H9 (cell line): ENCODE results near the gene KAZN. TPM values are rescaled to one million over a fixed set of nuclear protein-coding genes. Genes with fewer than 3 reads are reported as not detected.

Source experiments
- DNase-seq: peaks from one replicate; pipeline ENCODE4 v3.0.0-alpha.2; 2017
- H2AFZ ChIP-seq: one replicate; pipeline ENCODE4 v1.6.1; 2013; ENCODE audit warnings: mild to moderate bottlenecking, low read length, control low read depth, moderate library complexity
- H2AK5ac ChIP-seq: 2 replicates; pipeline ENCODE4 v1.6.1; 2013; ENCODE audit warnings: low read length, control low read depth, mixed read lengths; ENCODE audit not compliant: insufficient read length
- H2BK120ac ChIP-seq: one replicate; pipeline ENCODE4 v1.6.1; 2013; ENCODE audit warnings: low read depth, mild to moderate bottlenecking, low read length, control low read depth, inconsistent platforms; ENCODE audit not compliant: poor library complexity, severe bottlenecking
- H2BK12ac ChIP-seq: 2 replicates; pipeline ENCODE4 v1.6.1; 2013; ENCODE audit warnings: low read length, control low read depth, mixed read lengths, low read depth; ENCODE audit not compliant: insufficient read length
- H2BK15ac ChIP-seq: 2 replicates; pipeline ENCODE4 v1.6.1; 2013; ENCODE audit warnings: low read depth, low read length, control low read depth
- H2BK20ac ChIP-seq: one replicate; pipeline ENCODE4 v1.6.1; 2013; ENCODE audit warnings: low read depth, mild to moderate bottlenecking, low read length, control low read depth, inconsistent platforms; ENCODE audit not compliant: poor library complexity, severe bottlenecking
- H2BK5ac ChIP-seq: 2 replicates; pipeline ENCODE4 v1.6.1; 2013; ENCODE audit warnings: low read length, control low read depth, mixed read lengths; ENCODE audit not compliant: insufficient read length
- H3K14ac ChIP-seq: 2 replicates; pipeline ENCODE4 v1.6.1; 2013; ENCODE audit warnings: low read length, control low read depth; ENCODE audit not compliant: insufficient read depth
- H3K18ac ChIP-seq: 2 replicates; pipeline ENCODE4 v1.6.1; 2013; ENCODE audit warnings: low read depth, mild to moderate bottlenecking, mixed read lengths, low read length, control low read depth; ENCODE audit not compliant: insufficient read length
- H3K23ac ChIP-seq: 2 replicates; pipeline ENCODE4 v1.6.1; 2013; ENCODE audit warnings: low read length, control low read depth, mixed read lengths, low read depth; ENCODE audit not compliant: insufficient read length
- H3K23me2 ChIP-seq: 2 replicates; pipeline ENCODE4 v1.6.1; 2013; ENCODE audit warnings: low read depth, mild to moderate bottlenecking, mixed read lengths, low read length, control low read depth; ENCODE audit not compliant: insufficient read length, poor library complexity, severe bottlenecking
- H3K27ac ChIP-seq: 2 replicates; pipeline ENCODE4 v1.5.1; 2013; ENCODE audit warnings: low read length, control low read depth, mixed read lengths, low read depth; ENCODE audit not compliant: insufficient read length
- H3K27me3 ChIP-seq: 2 replicates; pipeline ENCODE4 v1.6.1; 2013; ENCODE audit warnings: low read length, control low read depth, inconsistent platforms; ENCODE audit not compliant: insufficient read depth
- H3K4ac ChIP-seq: 2 replicates; pipeline ENCODE4 v1.6.1; 2013; ENCODE audit warnings: low read depth, mild to moderate bottlenecking, control low read depth, inconsistent platforms, low read length, moderate library complexity
- H3K4me1 ChIP-seq: 2 replicates; pipeline ENCODE4 v1.6.1; 2013; ENCODE audit warnings: low read length, control low read depth, inconsistent platforms; ENCODE audit not compliant: insufficient read depth
- H3K4me2 ChIP-seq: 2 replicates; pipeline ENCODE4 v1.6.1; 2013; ENCODE audit warnings: low read length, control low read depth, mixed read lengths; ENCODE audit not compliant: insufficient read length, insufficient read depth
- H3K56ac ChIP-seq: 2 replicates; pipeline ENCODE4 v1.6.1; 2013; ENCODE audit warnings: low read depth, mild to moderate bottlenecking, mixed read lengths, low read length, control low read depth; ENCODE audit not compliant: insufficient read length
- H3K79me1 ChIP-seq: 2 replicates; pipeline ENCODE4 v1.6.1; 2013; ENCODE audit warnings: low read depth, mild to moderate bottlenecking, moderate library complexity, low read length, control low read depth, inconsistent platforms; ENCODE audit not compliant: insufficient read depth, poor library complexity, severe bottlenecking
- H3K79me2 ChIP-seq: 2 replicates; pipeline ENCODE4 v1.6.1; 2013; ENCODE audit warnings: low read length, control low read depth, inconsistent platforms; ENCODE audit not compliant: insufficient read depth
- H3K9ac ChIP-seq: 2 replicates; pipeline ENCODE4 v1.6.1; 2013; ENCODE audit warnings: low read length, control low read depth, mixed read lengths; ENCODE audit not compliant: insufficient read length; ENCODE audit errors: extremely low read depth
- H3K9me3 ChIP-seq: one replicate; pipeline ENCODE4 v1.6.1; 2013; ENCODE audit warnings: low read depth, low read length, inconsistent platforms; ENCODE audit not compliant: control insufficient read depth
- H3T11ph ChIP-seq: one replicate; pipeline ENCODE4 v1.6.1; 2013; ENCODE audit warnings: mild to moderate bottlenecking, low read length, control low read depth, inconsistent platforms
- H4K20me1 ChIP-seq: one replicate; pipeline ENCODE4 v1.6.1; 2013; ENCODE audit not compliant: control insufficient read depth, insufficient read length, insufficient read depth
- H4K5ac ChIP-seq: 2 replicates; pipeline ENCODE4 v1.6.1; 2013; ENCODE audit warnings: low read depth, mild to moderate bottlenecking, mixed read lengths, low read length, control low read depth; ENCODE audit not compliant: insufficient read length
- H4K8ac ChIP-seq: replicated peaks from 2 replicates; pipeline ENCODE4 v1.6.1; 2013; ENCODE audit warnings: low read length, control low read depth, mixed read lengths, low read depth; ENCODE audit not compliant: insufficient read length
- H4K91ac ChIP-seq: 2 replicates; pipeline ENCODE4 v1.6.1; 2013; ENCODE audit warnings: low read depth, mild to moderate bottlenecking, moderate library complexity, mixed read lengths, low read length, control low read depth; ENCODE audit not compliant: insufficient read length
- H3K27ac Mint-ChIP-seq, 3 experiments: 2 replicates in 2 of 3; 3 replicates in 1 of 3; pipeline ENCODE4 v1.8.0; 2020 to 2021; ENCODE audit warnings: mixed read lengths in 3 of 3, mild to moderate bottlenecking in 1 of 3, moderate library complexity in 1 of 3
- H3K27me3 Mint-ChIP-seq: 2 replicates; pipeline ENCODE4 v1.8.0; 2021; ENCODE audit warnings: low read depth, mild to moderate bottlenecking, moderate library complexity, mixed read lengths
- H3K36me3 Mint-ChIP-seq, 3 experiments: 2 replicates in 2 of 3; 3 replicates in 1 of 3; pipeline ENCODE4 v1.8.0; 2020 to 2021; ENCODE audit warnings: low read depth in 3 of 3, mixed read lengths in 3 of 3; ENCODE audit not compliant: insufficient read depth in 1 of 3
- H3K4me1 Mint-ChIP-seq, 2 experiments: 2 replicates each; pipeline ENCODE4 v1.8.0; 2020; ENCODE audit warnings: mixed read lengths in 2 of 2
- H3K4me3 Mint-ChIP-seq, 2 experiments: 2 replicates in 1 of 2; 3 replicates in 1 of 2; pipeline ENCODE4 v1.8.0; 2020 to 2021; ENCODE audit warnings: mild to moderate bottlenecking in 2 of 2, mixed read lengths in 2 of 2, moderate library complexity in 1 of 2
- H3K9me3 Mint-ChIP-seq, 2 experiments: 2 replicates in 1 of 2; 3 replicates in 1 of 2; pipeline ENCODE4 v1.8.0; 2020; ENCODE audit warnings: mild to moderate bottlenecking in 2 of 2, mixed read lengths in 2 of 2, moderate library complexity in 1 of 2
- CTCF ChIP-seq: fragments of 200-600 bp; sonication (generic); conservative IDR thresholded peaks from 3 replicates; pipeline ENCODE4 v1.8.0; 2021; ENCODE audit warnings: antibody characterized with exemption, mild to moderate bottlenecking
- WGBS: extraction: QIAGEN DNeasy Blood & Tissue Kit; methylation state at CpG from one replicate; pipeline ENCODE4 v1.1.7; 2013; ENCODE audit warnings: missing lambda C conversion rate, low lambda C conversion rate, mixed read lengths; ENCODE audit not compliant: insufficient read length; ENCODE audit errors: extremely low coverage; 5-methylcytosine and 5-hydroxymethylcytosine counted together
- total RNA-seq: library from RNA; stranded (reverse); gene quantifications from 2 replicates; pipeline ENCODE4 v1.2.1, GENCODE V29; 2021

The KAZN gene
- total RNA-seq, 1 experiment from 2014 or later, result 7.6 TPM

GRCh38 chr1:15099441-15100120 lies 501.1 kb downstream of the KAZN start:
- no peaks in the 10 kb centered on the region; a peak in 1 of 5 replicates for H3K9me3 Mint-ChIP-seq
- H2BK15ac ChIP-seq, result no peak overlapping the region
- H3T11ph ChIP-seq, result no peak overlapping the region
- no peaks in the 10 kb centered on the region for H3K79me2 ChIP-seq
- DNase-seq, result no peak
- no peak for TF ChIP-seq CTCF
- H3K27ac Mint-ChIP-seq, result no peak overlapping the region; a peak in 1 of 7 replicates
- H3K4me1 Mint-ChIP-seq, result peaks cover 17 to 24% of the 10 kb centered on the region in 2 experiments
- no peak overlapping the region for H2BK20ac ChIP-seq
- H3K23ac ChIP-seq, result no peak overlapping the region
- H3K27ac ChIP-seq, result no peak overlapping the region
- H2AK5ac ChIP-seq, result no peak overlapping the region
- no peak overlapping the region for H2BK5ac ChIP-seq
- H2BK12ac ChIP-seq, result no peak overlapping the region
- H3K14ac ChIP-seq, result no peak overlapping the region
- H4K91ac ChIP-seq, result no peak overlapping the region
- H3K27me3 Mint-ChIP-seq, result peaks cover 42% of the 10 kb centered on the region
- H3K36me3 Mint-ChIP-seq, result no peaks in the 10 kb centered on the region
- no peaks in the 10 kb centered on the region for H3K23me2 ChIP-seq
- no peak overlapping the region for H2AFZ ChIP-seq
- WGBS, result no CpG with 5 or more reads among the region's 15 CpGs
- H3K18ac ChIP-seq, result no peak overlapping the region
- H3K9ac ChIP-seq, result no peak overlapping the region
- H3K9me3 ChIP-seq, result no peaks in the 10 kb centered on the region
- H3K4ac ChIP-seq, result no peak overlapping the region
- H3K4me1 ChIP-seq, result 0 out of 2 replicates have a peak, but pooled peaks cover 3% of the 10 kb centered on the region
- no peak overlapping the region for H3K56ac ChIP-seq
- H3K79me1 ChIP-seq, result no peaks in the 10 kb centered on the region
- H4K20me1 ChIP-seq, result no peaks in the 10 kb centered on the region
- H3K27me3 ChIP-seq, result peaks cover 3% of the 10 kb centered on the region; the same call in 1 of the 2 replicates
- H4K5ac ChIP-seq, result no peak overlapping the region
- no peak overlapping the region for H4K8ac ChIP-seq
- H2BK120ac ChIP-seq, result no peak overlapping the region
- no peak overlapping the region; a peak in 1 of 5 replicates for H3K4me3 Mint-ChIP-seq
- no peak overlapping the region for H3K4me2 ChIP-seq
